SK-N-SH (cell line): Measurements from ENCODE around the gene ARHGAP4.

Experiments used
- CHD2 ChIP-seq: fragments of 150-350 bp; IDR thresholded peaks from 2 replicates; pipeline ENCODE4 v1.6.1; 2018; ENCODE audit warnings: low read length; ENCODE audit not compliant: partially characterized antibody
- CTCF ChIP-seq: fragments of 200-600 bp; sonication (generic); IDR thresholded peaks from 2 replicates; pipeline ENCODE4 v1.6.1; 2017; ENCODE audit warnings: antibody characterized with exemption, mild to moderate bottlenecking, moderate library complexity
- EP300 ChIP-seq, 2 experiments: IDR thresholded peaks; 2 replicates each; pipeline versions ENCODE4 v1.4.0 to v1.6.1; 2012; ENCODE audit warnings: borderline replicate concordance in 1 of 2, low read depth in 1 of 2, low read length in 1 of 2
- EZH2phosphoT487 ChIP-seq: fragments of 200-600 bp; sonication (generic); IDR thresholded peaks from 2 replicates; pipeline ENCODE4 v1.6.1; 2017; ENCODE audit warnings: low read depth, mixed run types, mild to moderate bottlenecking, antibody characterized with exemption, moderate library complexity, borderline replicate concordance
- GATA2 ChIP-seq: sonication (generic); formaldehyde crosslinking; IDR thresholded peaks from 2 replicates; pipeline ENCODE4 v1.5.0; 2020; ENCODE audit warnings: mild to moderate bottlenecking, missing genetic modification reagents
- JUND ChIP-seq: IDR thresholded peaks from 2 replicates; pipeline ENCODE4 v1.4.0; 2012
- NRF1 ChIP-seq: IDR thresholded peaks from 2 replicates; pipeline ENCODE4 v1.6.1; 2012; ENCODE audit warnings: low read depth, mild to moderate bottlenecking, low read length
- REST ChIP-seq: IDR thresholded peaks from 2 replicates; pipeline ENCODE4 v1.6.1; 2012; ENCODE audit warnings: mild to moderate bottlenecking, low read depth, low read length, moderate library complexity
- SIN3A ChIP-seq: IDR thresholded peaks from 2 replicates; pipeline ENCODE4 v1.6.1; 2012; ENCODE audit warnings: low read depth, mild to moderate bottlenecking, low read length, moderate library complexity, borderline replicate concordance
- USF1 ChIP-seq: IDR thresholded peaks from 2 replicates; pipeline ENCODE4 v1.4.0; 2012; ENCODE audit warnings: low read depth, borderline replicate concordance
- USF2 ChIP-seq: fragments of 150-350 bp; IDR thresholded peaks from 2 replicates; pipeline ENCODE4 v1.6.1; 2017; ENCODE audit warnings: antibody characterized with exemption, low read length, low read depth, borderline replicate concordance
- ZBTB33 ChIP-seq: IDR thresholded peaks from 2 replicates; pipeline ENCODE4 v1.4.0; 2012; ENCODE audit warnings: low read depth, borderline replicate concordance

- no peak for TF ChIP-seq GATA2 (CRISPR knock-in tag)
- TF ChIP-seq CHD2, result no peak
- TF ChIP-seq USF2, result no peak
- TF ChIP-seq REST, result no peak
- no peak for TF ChIP-seq CTCF
- TF ChIP-seq EP300 (IDR thresholded peaks at IDR 0.05; ENCODE audit: borderline replicate concordance in 1 of 2, low read depth in 1 of 2, low read length in 1 of 2), result no peak
- TF ChIP-seq ZBTB33, result no peak
- TF ChIP-seq SIN3A, result no peak
- no peak for TF ChIP-seq EZH2phosphoT487
- no peak for TF ChIP-seq NRF1
- no peak for TF ChIP-seq JUND
- TF ChIP-seq USF1, result no peak
Observed at GRCh38 chrX:153909024-153909979, 16.8 kb downstream of the ARHGAP4 start.
